ENCODE data around the gene METTL23. TPM values are rescaled to one million over a fixed set of nuclear protein-coding genes. Genes with fewer than 3 reads are reported as not detected.
"Not testable (repeated sequence)": the region's sequence is repeated elsewhere in the genome, so short reads cannot be mapped to it uniquely, and the experiment has no call there.

The METTL23 gene
- total and polyA plus RNA-seq, 4 donors = 23.1 to 43.1 (median 36.1) TPM

DNA sequence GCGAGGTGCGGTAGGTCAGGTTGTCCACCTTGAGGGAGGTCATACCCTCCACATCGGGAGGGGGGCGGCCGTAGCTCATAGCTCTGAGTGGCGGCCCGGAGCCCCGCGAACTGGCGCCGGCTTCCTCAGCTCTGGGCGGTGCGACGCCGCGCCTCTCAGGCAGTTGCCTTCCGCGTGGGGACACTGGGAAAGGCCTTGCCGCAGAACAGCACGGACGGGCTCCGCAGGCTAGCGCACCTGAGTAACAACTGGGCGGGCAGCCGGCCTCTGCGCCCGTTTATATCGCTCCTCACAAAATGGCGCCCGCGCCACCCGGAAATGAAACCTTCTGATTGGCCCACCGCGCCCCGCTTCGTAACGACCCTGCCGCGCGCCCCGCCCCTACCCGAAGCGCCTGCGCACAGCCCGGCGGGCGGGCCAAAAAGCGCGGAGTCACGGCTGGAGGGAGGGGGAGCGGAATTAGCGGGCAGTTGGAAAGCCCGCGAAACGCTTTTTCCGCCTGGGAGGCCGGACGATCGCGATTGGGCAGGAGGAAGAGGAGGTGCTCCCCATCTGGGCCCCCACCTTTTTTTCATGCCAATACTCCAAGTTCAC lies 10.5 kb downstream of the METTL23 start, which contains the start of gene SRSF2:
Gene SRSF2, minus strand, starts transcription at position 250 of the 594 bp plus-strand sequence. Its CDS starts 171 bp downstream, at position 79.
- peaks cover 7 to 43% (median 25%) of the 10 kb centered on the region in 4 donors for H3K36me3 ChIP-seq (ENCODE audit: control insufficient read depth in 4 of 4, insufficient read depth in 4 of 4, low read length in 4 of 4)
- H3K27me3 ChIP-seq (ENCODE audit: control insufficient read depth in 3 of 3, insufficient read depth in 3 of 3, low read length in 2 of 3) = no peaks in the 10 kb centered on the region
- H3K9ac ChIP-seq (ENCODE audit: insufficient read depth in 1 of 2, low read length in 2 of 2) = peak within 1 kb of the TSS; percentile 91 to 97
- H3K4me1 ChIP-seq (ENCODE audit: control insufficient read depth in 5 of 5, insufficient read depth in 5 of 5, low read length in 5 of 5) = peaks cover 0 to 52% (median 13%) of the 10 kb centered on the region in 5 donors
- peak; percentile 87 for ATAC-seq (ENCODE audit: insufficient read depth, low FRiP score)
- peak within 1 kb of the TSS; percentile 100 for H3K27ac ChIP-seq (ENCODE audit: low read depth in 1 of 2, low read length in 1 of 2)
- WGBS, 2 donors = 0% methylated on average over 54 to 60 of the region's 60 CpGs
- peak; percentile 100 for DNase-seq
- TF ChIP-seq, protein P1, sequence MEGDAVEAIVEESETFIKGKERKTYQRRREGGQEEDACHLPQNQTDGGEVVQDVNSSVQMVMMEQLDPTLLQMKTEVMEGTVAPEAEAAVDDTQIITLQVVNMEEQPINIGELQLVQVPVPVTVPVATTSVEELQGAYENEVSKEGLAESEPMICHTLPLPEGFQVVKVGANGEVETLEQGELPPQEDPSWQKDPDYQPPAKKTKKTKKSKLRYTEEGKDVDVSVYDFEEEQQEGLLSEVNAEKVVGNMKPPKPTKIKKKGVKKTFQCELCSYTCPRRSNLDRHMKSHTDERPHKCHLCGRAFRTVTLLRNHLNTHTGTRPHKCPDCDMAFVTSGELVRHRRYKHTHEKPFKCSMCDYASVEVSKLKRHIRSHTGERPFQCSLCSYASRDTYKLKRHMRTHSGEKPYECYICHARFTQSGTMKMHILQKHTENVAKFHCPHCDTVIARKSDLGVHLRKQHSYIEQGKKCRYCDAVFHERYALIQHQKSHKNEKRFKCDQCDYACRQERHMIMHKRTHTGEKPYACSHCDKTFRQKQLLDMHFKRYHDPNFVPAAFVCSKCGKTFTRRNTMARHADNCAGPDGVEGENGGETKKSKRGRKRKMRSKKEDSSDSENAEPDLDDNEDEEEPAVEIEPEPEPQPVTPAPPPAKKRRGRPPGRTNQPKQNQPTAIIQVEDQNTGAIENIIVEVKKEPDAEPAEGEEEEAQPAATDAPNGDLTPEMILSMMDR (IDR thresholded peaks at IDR 0.05; ENCODE audit: control extremely low read depth, extremely low read depth) = no peak
- no peaks in the 10 kb centered on the region for H3K9me3 ChIP-seq (ENCODE audit: control insufficient read depth in 4 of 4, insufficient read depth in 3 of 4, low read length in 3 of 4)
- H3K4me3 ChIP-seq = peak within 1 kb of the TSS; percentile 100

DNA sequence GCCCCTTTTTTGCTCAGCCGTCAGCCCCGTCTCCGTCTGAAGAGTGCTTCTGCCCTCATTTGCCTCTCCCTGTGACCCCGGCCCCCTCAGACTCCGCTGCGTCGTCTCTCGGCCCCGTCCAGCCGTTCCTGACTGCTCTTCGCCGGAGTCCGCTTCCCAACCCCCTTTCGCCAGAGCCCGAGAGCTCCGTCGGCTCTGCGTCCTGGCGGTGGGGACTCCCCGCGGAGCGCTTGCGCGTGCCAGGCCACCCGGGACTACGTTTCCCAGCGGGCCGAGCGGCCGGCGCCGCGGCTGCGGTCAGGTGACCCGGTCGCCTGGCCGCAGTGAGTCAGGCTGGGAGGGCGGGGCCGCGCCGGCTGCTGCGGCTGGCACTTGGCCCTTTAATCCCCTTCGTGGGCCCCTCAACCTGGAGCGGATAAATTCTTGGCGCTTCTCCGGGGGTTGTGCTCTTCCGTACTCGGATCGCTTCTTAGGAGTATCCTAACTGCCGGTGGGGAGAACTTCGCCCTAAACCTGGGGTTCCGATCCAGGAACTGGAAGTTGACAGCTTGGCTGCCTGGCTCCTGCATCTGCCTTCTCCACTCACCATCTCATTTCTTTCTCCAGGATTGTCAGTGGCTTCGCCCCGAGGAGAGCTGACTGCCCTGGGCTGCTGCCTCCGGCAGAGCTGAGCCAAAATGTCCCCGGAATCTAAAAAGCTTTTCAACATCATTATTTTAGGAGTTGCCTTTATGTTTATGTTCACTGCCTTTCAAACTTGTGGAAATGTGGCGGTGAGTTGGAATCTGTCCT lies 11.2 kb downstream of the METTL23 start, which contains the start of gene MFSD11:
Gene MFSD11, plus strand, starts transcription at position 444 of the 792 bp plus-strand sequence. Its CDS starts 234 bp downstream, at position 678.
- Histone ChIP-seq H3K27ac (ENCODE audit: low read depth in 1 of 2, low read length in 1 of 2) (peak within 1 kb of the TSS; percentile 100), H3K27me3 (ENCODE audit: control insufficient read depth in 3 of 3, insufficient read depth in 3 of 3, low read length in 2 of 3) (no peaks in the 10 kb centered on the region), H3K4me1 (ENCODE audit: control insufficient read depth in 5 of 5, insufficient read depth in 5 of 5, low read length in 5 of 5) (peaks cover 0 to 48% (median 13%) of the 10 kb centered on the region in 5 donors), H3K9me3 (ENCODE audit: control insufficient read depth in 4 of 4, insufficient read depth in 3 of 4, low read length in 3 of 4) (no peaks in the 10 kb centered on the region), H3K4me3 (peak within 1 kb of the TSS; percentile 100), H3K36me3 (ENCODE audit: control insufficient read depth in 4 of 4, insufficient read depth in 4 of 4, low read length in 4 of 4) (peaks cover 7 to 41% (median 23%) of the 10 kb centered on the region in 4 donors), H3K9ac (ENCODE audit: insufficient read depth in 1 of 2, low read length in 2 of 2) (peak within 1 kb of the TSS; percentile 91 to 97)
- TF ChIP-seq, protein P1 (IDR thresholded peaks at IDR 0.05; ENCODE audit: control extremely low read depth, extremely low read depth) = no peak
- WGBS, 2 donors = 0% methylated on average over 54 to 57 of the region's 57 CpGs
- peak; percentile 74 for ATAC-seq (ENCODE audit: insufficient read depth, low FRiP score)
- DNase-seq = peak; percentile 97 to 99 (median 97)

DNA sequence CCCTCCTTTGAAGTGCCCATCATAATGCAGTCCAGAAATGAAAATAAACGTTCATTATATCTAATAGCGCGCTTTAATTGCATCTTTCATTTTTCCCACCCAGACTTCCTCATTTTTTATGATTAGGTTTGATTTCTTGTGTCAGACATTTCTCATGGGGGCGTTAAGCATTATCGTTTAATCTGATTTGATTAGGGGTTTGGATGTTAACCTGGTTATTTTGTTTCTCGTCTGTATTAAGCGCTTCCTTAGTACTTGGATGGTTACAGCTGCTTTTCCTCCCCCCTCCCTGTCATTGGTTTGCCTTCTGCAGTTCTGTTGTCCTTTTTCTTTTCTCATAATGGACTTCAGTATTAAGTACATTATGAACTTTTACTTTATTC lies 11.8 kb downstream of the METTL23 start:
- peak overlapping the region; percentile 59 for H3K4me3 ChIP-seq
- peak overlapping the region; percentile 77 to 94 for H3K9ac ChIP-seq (ENCODE audit: insufficient read depth in 1 of 2, low read length in 2 of 2)
- H3K36me3 ChIP-seq (ENCODE audit: control insufficient read depth in 4 of 4, insufficient read depth in 4 of 4, low read length in 4 of 4) = peaks cover 7 to 35% (median 22%) of the 10 kb centered on the region in 4 donors
- H3K27me3 ChIP-seq (ENCODE audit: control insufficient read depth in 3 of 3, insufficient read depth in 3 of 3, low read length in 2 of 3) = no peaks in the 10 kb centered on the region
- peak overlapping the region; percentile 99 to 100 for H3K27ac ChIP-seq (ENCODE audit: low read depth in 1 of 2, low read length in 1 of 2)
- 0 to 2% methylated on average over 7 of the region's 7 CpGs for WGBS, 2 donors
- DNase-seq = peak in 2 of 3 donors; percentile 50 to 58
- no peak for ATAC-seq (ENCODE audit: insufficient read depth, low FRiP score)
- TF ChIP-seq, protein P1 (IDR thresholded peaks at IDR 0.05; ENCODE audit: control extremely low read depth, extremely low read depth) = no peak
- H3K4me1 ChIP-seq (ENCODE audit: control insufficient read depth in 5 of 5, insufficient read depth in 5 of 5, low read length in 5 of 5) = peaks cover 0 to 42% (median 12%) of the 10 kb centered on the region in 5 donors
- H3K9me3 ChIP-seq (ENCODE audit: control insufficient read depth in 4 of 4, insufficient read depth in 3 of 4, low read length in 3 of 4) = no peaks in the 10 kb centered on the region

DNA sequence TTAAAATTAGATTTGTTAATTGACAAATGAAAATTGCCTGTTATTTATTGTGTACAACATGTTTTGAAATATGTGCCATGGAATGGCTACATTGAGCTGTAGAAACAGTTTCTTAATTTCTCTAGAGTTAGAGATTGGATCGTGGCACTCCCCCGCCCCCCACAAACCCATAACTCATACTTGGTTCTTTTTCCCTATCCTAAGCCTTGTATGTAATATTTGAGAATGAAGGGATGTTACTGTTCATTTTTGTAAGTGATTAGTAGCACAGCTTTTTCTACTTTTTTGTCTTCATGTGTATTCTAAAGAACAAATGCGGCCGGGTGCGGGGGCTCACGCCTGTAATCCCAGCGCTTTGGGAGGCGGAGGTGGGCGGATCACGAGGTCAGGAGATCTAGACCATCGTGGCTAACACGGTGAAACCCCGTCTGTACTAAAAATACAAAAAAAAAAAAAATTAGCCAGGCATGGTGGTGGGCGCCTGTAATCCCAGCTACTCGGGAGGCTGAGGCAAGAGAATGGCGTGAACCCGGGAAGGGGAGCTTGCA lies 13.0 kb downstream of the METTL23 start:
- 93 to 97% methylated on average over 17 of the region's 17 CpGs for WGBS, 2 donors
- H3K9ac ChIP-seq (ENCODE audit: insufficient read depth in 1 of 2, low read length in 2 of 2); ATAC-seq (ENCODE audit: insufficient read depth, low FRiP score); DNase-seq; H3K4me3 ChIP-seq; H3K9me3 ChIP-seq (ENCODE audit: control insufficient read depth in 4 of 4, insufficient read depth in 3 of 4, low read length in 3 of 4); H3K27me3 ChIP-seq (ENCODE audit: control insufficient read depth in 3 of 3, insufficient read depth in 3 of 3, low read length in 2 of 3): not testable (repeated sequence)
- H3K4me1 ChIP-seq (ENCODE audit: control insufficient read depth in 5 of 5, insufficient read depth in 5 of 5, low read length in 5 of 5) = peaks cover 0 to 31% (median 10%) of the 10 kb centered on the region in 5 donors
- H3K27ac ChIP-seq (ENCODE audit: low read depth in 1 of 2, low read length in 1 of 2) = peak overlapping the region in 1 of 2 donors; percentile 70
- H3K36me3 ChIP-seq (ENCODE audit: control insufficient read depth in 4 of 4, insufficient read depth in 4 of 4, low read length in 4 of 4) = peaks cover 9 to 33% (median 19%) of the 10 kb centered on the region in 4 donors
